H1 (cell line): ENCODE measurements around the gene MEGF11. TPM values are rescaled to one million over a fixed set of nuclear protein-coding genes. Genes with fewer than 3 reads are reported as not detected.

ENCODE experiments used
- CTCF ChIA-PET: fragments of 300-600 bp; sonication (Branson Sonifier 250); formaldehyde crosslinking; loops from one replicate; lab custom pipeline; 2021; ENCODE audit not compliant: partially characterized antibody; lab: Charles Lee
- POLR2A ChIA-PET: fragments of 300-600 bp; sonication (Branson Sonifier 250); formaldehyde crosslinking; loops from one replicate; lab custom pipeline; 2021; ENCODE audit warnings: inconsistent platforms; ENCODE audit not compliant: partially characterized antibody; lab: Charles Lee
- DNase-seq, 2 experiments: peaks; one replicate each; pipeline versions ENCODE4 v3.0.0 to v3.0.0-alpha.2; 2010 to 2022; ENCODE audit warnings: low spot score in 2 of 2, low read depth in 1 of 2, mixed read lengths in 1 of 2
- FAIRE-seq: peaks from 2 replicates; lab custom pipeline; 2011; peaks lifted over from hg19 to GRCh38; lab: Jason Lieb, UNC
- H2AFZ ChIP-seq: 2 replicates; pipeline ENCODE4 v1.8.1; 2012; ENCODE audit warnings: low read length, inconsistent platforms
- H2AK5ac ChIP-seq: 2 replicates; pipeline ENCODE4 v1.6.1; 2013; ENCODE audit warnings: low read depth, low read length
- H2BK120ac ChIP-seq: replicated peaks from 2 replicates; pipeline ENCODE3; 2013; ENCODE audit warnings: low read depth, low read length, inconsistent platforms
- H2BK12ac ChIP-seq: 2 replicates; pipeline ENCODE4 v1.6.1; 2013; ENCODE audit warnings: low read depth, low read length
- H2BK15ac ChIP-seq: 2 replicates; pipeline ENCODE4 v1.6.1; 2013; ENCODE audit warnings: low read length
- H2BK20ac ChIP-seq: 2 replicates; pipeline ENCODE4 v1.6.1; 2013; ENCODE audit warnings: low read length
- H2BK5ac ChIP-seq: 2 replicates; pipeline ENCODE4 v1.6.1; 2013; ENCODE audit warnings: low read depth, low read length
- H3K14ac ChIP-seq: 2 replicates; pipeline ENCODE4 v1.6.1; 2013; ENCODE audit warnings: inconsistent platforms; ENCODE audit not compliant: insufficient read length
- H3K18ac ChIP-seq: 2 replicates; pipeline ENCODE4 v1.6.1; 2013; ENCODE audit warnings: low read length; ENCODE audit errors: extremely low read depth
- H3K23ac ChIP-seq: 2 replicates; pipeline ENCODE4 v1.6.1; 2013; ENCODE audit warnings: inconsistent platforms; ENCODE audit not compliant: insufficient read length
- H3K23me2 ChIP-seq: 2 replicates; pipeline ENCODE4 v1.6.1; 2013; ENCODE audit warnings: low read depth, low read length
- H3K27ac ChIP-seq: 2 replicates; pipeline ENCODE4 v1.6.1; 2011; ENCODE audit warnings: low read depth, low read length, inconsistent platforms
- H3K27me3 ChIP-seq, 4 experiments: replicated peaks in 1 of 4; 1 replicate in 1 of 4; 2 replicates in 3 of 4; pipeline versions ENCODE4 v1.6.1 to v1.8.1; 2011 to 2013; ENCODE audit warnings: low read length in 3 of 4, mild to moderate bottlenecking in 3 of 4, inconsistent platforms in 2 of 4, mixed read lengths in 2 of 4, moderate library complexity in 1 of 4; ENCODE audit not compliant: control insufficient read depth in 3 of 4, insufficient read depth in 3 of 4; ENCODE audit errors: extremely low read depth in 1 of 4
- H3K36me3 ChIP-seq, 4 experiments: 2 replicates each; pipeline versions ENCODE4 v1.6.1 to v1.8.1; 2011 to 2013; ENCODE audit warnings: mild to moderate bottlenecking in 4 of 4, low read length in 3 of 4, moderate library complexity in 2 of 4, control low read depth in 1 of 4, inconsistent platforms in 1 of 4; ENCODE audit not compliant: insufficient read depth in 4 of 4, control insufficient read depth in 2 of 4
- H3K4ac ChIP-seq: replicated peaks from 2 replicates; pipeline ENCODE3; 2013; ENCODE audit warnings: low read length, low read depth, mixed read lengths, inconsistent platforms; ENCODE audit not compliant: insufficient read length
- H3K4me1 ChIP-seq, 4 experiments: replicated peaks in 1 of 4; 1 replicate in 1 of 4; 2 replicates in 3 of 4; pipeline versions ENCODE4 v1.6.1 to v1.8.1; 2011 to 2013; ENCODE audit warnings: low read length in 3 of 4, inconsistent platforms in 2 of 4, mixed read lengths in 1 of 4; ENCODE audit not compliant: insufficient read depth in 4 of 4, control insufficient read depth in 3 of 4
- H3K4me2 ChIP-seq, 2 experiments: 2 replicates each; pipeline versions ENCODE4 v1.6.1 to v1.8.1; 2011 to 2013; ENCODE audit warnings: low read depth in 2 of 2, low read length in 2 of 2, control low read depth in 1 of 2, inconsistent platforms in 1 of 2, mild to moderate bottlenecking in 1 of 2; ENCODE audit not compliant: insufficient read depth in 1 of 2
- H3K4me3 ChIP-seq, 4 experiments: fragments of 200-600, 300-600 bp in 1 of 4; sonication (generic), shearing (Covaris generic), sonication (Bioruptor Twin) in 1 of 4; 2 replicates each; pipeline versions ENCODE4 v1.5.1 to v1.8.1; 2011 to 2016; ENCODE audit warnings: low read length in 4 of 4, low read depth in 3 of 4, control low read depth in 2 of 4, inconsistent platforms in 2 of 4, mild to moderate bottlenecking in 2 of 4, mixed read lengths in 1 of 4, moderate library complexity in 1 of 4; ENCODE audit not compliant: insufficient read depth in 2 of 4; ENCODE audit errors: extremely low read depth in 1 of 4
- H3K56ac ChIP-seq: replicated peaks from 2 replicates; pipeline ENCODE3; 2013; ENCODE audit warnings: low read depth, mild to moderate bottlenecking, mixed read lengths, low read length, inconsistent platforms; ENCODE audit not compliant: insufficient read length
- H3K79me1 ChIP-seq: 2 replicates; pipeline ENCODE4 v1.6.1; 2013; ENCODE audit warnings: low read depth, low read length, control low read depth
- H3K79me2 ChIP-seq, 2 experiments: 2 replicates each; pipeline versions ENCODE4 v1.6.1 to v1.8.1; 2012 to 2013; ENCODE audit warnings: low read length in 2 of 2, mild to moderate bottlenecking in 2 of 2, inconsistent platforms in 1 of 2; ENCODE audit not compliant: insufficient read depth in 2 of 2, control insufficient read depth in 1 of 2
- H3K9ac ChIP-seq, 4 experiments: replicated peaks in 1 of 4; 1 replicate in 1 of 4; 2 replicates in 3 of 4; pipeline versions ENCODE4 v1.6.1 to v1.8.1; 2011 to 2013; ENCODE audit warnings: low read depth in 3 of 4, low read length in 3 of 4, control low read depth in 2 of 4, mild to moderate bottlenecking in 2 of 4, moderate library complexity in 2 of 4, inconsistent platforms in 1 of 4; ENCODE audit errors: extremely low read depth in 1 of 4
- H3K9me3 ChIP-seq, 2 experiments: 2 replicates each; pipeline versions ENCODE4 v1.6.1 to v1.8.1; 2012 to 2013; ENCODE audit warnings: mild to moderate bottlenecking in 2 of 2, moderate library complexity in 2 of 2, control low read depth in 1 of 2, inconsistent platforms in 1 of 2, low read depth in 1 of 2, low read length in 1 of 2, mixed read lengths in 1 of 2; ENCODE audit not compliant: insufficient read depth in 2 of 2
- H4K20me1 ChIP-seq, 2 experiments: replicated peaks in 1 of 2; 2 replicates each; pipeline versions ENCODE3 to v1.8.1; 2011 to 2013; ENCODE audit warnings: inconsistent platforms in 2 of 2, low read length in 2 of 2, mild to moderate bottlenecking in 1 of 2; ENCODE audit not compliant: insufficient read depth in 2 of 2, control insufficient read depth in 1 of 2
- H4K5ac ChIP-seq: 2 replicates; pipeline ENCODE4 v1.6.1; 2013; ENCODE audit warnings: low read length, low read depth, mixed read lengths, inconsistent platforms; ENCODE audit not compliant: insufficient read length
- H4K8ac ChIP-seq: 2 replicates; pipeline ENCODE4 v1.8.0; 2013; ENCODE audit warnings: mild to moderate bottlenecking, moderate library complexity, low read length, inconsistent platforms; ENCODE audit not compliant: insufficient read depth; ENCODE audit errors: extremely low read depth
- H4K91ac ChIP-seq: replicated peaks from 2 replicates; pipeline ENCODE3; 2013; ENCODE audit warnings: low read length, mixed read lengths, inconsistent platforms; ENCODE audit not compliant: insufficient read length
- JUN ChIP-seq: IDR thresholded peaks from 2 replicates; pipeline ENCODE4 v1.6.1; 2011; ENCODE audit warnings: low read depth, mild to moderate bottlenecking, improper control_type of control experiment, low read length
- JUND ChIP-seq: IDR thresholded peaks from 2 replicates; pipeline ENCODE4 v1.6.1; 2011; ENCODE audit warnings: mild to moderate bottlenecking, improper control_type of control experiment, low read length
- MAFK ChIP-seq: IDR thresholded peaks from 2 replicates; pipeline ENCODE4 v1.6.1; 2012; ENCODE audit warnings: low read depth, mild to moderate bottlenecking, improper control_type of control experiment, low read length
- SP2 ChIP-seq: IDR thresholded peaks from 2 replicates; pipeline ENCODE4 v1.6.1; 2012; ENCODE audit warnings: mild to moderate bottlenecking, low read length, inconsistent platforms
- TEAD4 ChIP-seq: IDR thresholded peaks from 2 replicates; pipeline ENCODE4 v1.6.1; 2012; ENCODE audit warnings: low read depth, low read length, inconsistent platforms, mixed read lengths
- WGBS, 2 experiments: shearing (Covaris generic) in 1 of 2; methylation state at CpG; one replicate each; pipeline versions ENCODE4 v1.1.6 to v1.1.7; 2013 to 2015; ENCODE audit warnings: low lambda C conversion rate in 2 of 2, mixed read lengths in 2 of 2, inconsistent platforms in 1 of 2, low coverage in 1 of 2, missing lambda C conversion rate in 1 of 2; ENCODE audit not compliant: insufficient replicate concordance in 2 of 2, insufficient coverage in 1 of 2, insufficient read length in 1 of 2; ENCODE audit errors: extremely low coverage in 1 of 2, missing lambda C conversion rate in 1 of 2; 5-methylcytosine and 5-hydroxymethylcytosine counted together
- polyA plus RNA-seq, 7 experiments: library from polyadenylated mRNA; depleted of rRNA in 3 of 7; stranded (reverse) in 5 of 7; unstranded in 2 of 7; fragments of >200 nt in 5 of 7; fragments of 200-250 nt in 2 of 7; gene quantifications; 1 replicate in 5 of 7; 2 replicates in 1 of 7; 4 replicates in 1 of 7; pipeline versions ENCODE4 v1.2.1 to v1.2.3, GENCODE V29; 2011 to 2013; ENCODE audit warnings: missing spikeins in 2 of 7, mixed read lengths in 2 of 7
- total RNA-seq: library from RNA; stranded (reverse); fragmentation: NEBNext Ultra II Directional; extraction: Animal tissue kit (Norgen Biotek cat#: 25700); gene quantifications from 2 replicates; pipeline ENCODE4 v1.2.1, GENCODE V29; 2021

Gene MEGF11
- total and polyA plus RNA-seq, 2 of the 8 experiments (the other 6 are each of a cell fraction or from before 2014, with no cell fraction given): 4.4 to 4.8 TPM

- H2BK15ac ChIP-seq: no peak overlapping the region
- no peak overlapping the region for H4K5ac ChIP-seq
- H3K4me1 ChIP-seq: peaks cover 3 to 12% (median 7%) of the 10 kb centered on the region in 4 experiments; a peak in 6 of 7 replicates
- peaks cover 2% of the 10 kb centered on the region; the same call in 1 of the 2 replicates for H3K23me2 ChIP-seq
- no peak for TF ChIP-seq JUN
- TF ChIP-seq JUND: no peak
- no peak for TF ChIP-seq SP2
- TF ChIP-seq MAFK: no peak
- no peak for TF ChIP-seq TEAD4
- H3K27ac ChIP-seq: no peak overlapping the region
- H3K56ac ChIP-seq: no peak overlapping the region
- no peak overlapping the region for H2BK120ac ChIP-seq
- WGBS, 2 experiments: 87% methylated on average over 4 of the region's 4 CpGs; no CpG with 5 or more reads in 1 of the 2 experiments
- ChIA-PET POLR2A (interaction anchor here (1.0 to 1.1 kb wide), 3 partner anchors 141 to 381 kb away, joined by 3 to 4 read pairs (median 3); no protein-coding TSS in a partner anchor), CTCF (interaction anchor here (0.6 kb wide), 1 partner anchor 282 kb away, joined by 4 read pairs; no protein-coding TSS in a partner anchor)
- H4K20me1 ChIP-seq: no peaks in the 10 kb centered on the region
- no peak overlapping the region for H3K9ac ChIP-seq
- no peaks in the 10 kb centered on the region; the same call in 1 of the 2 replicates for H3K79me1 ChIP-seq
- no peak overlapping the region for H2AK5ac ChIP-seq
- H3K36me3 ChIP-seq: no peaks in the 10 kb centered on the region
- peaks cover 0 to 4% of the 10 kb centered on the region in 2 experiments; a peak in 1 of 4 replicates for H3K79me2 ChIP-seq
- H3K9me3 ChIP-seq: no peaks in the 10 kb centered on the region
- H2BK5ac ChIP-seq: no peak overlapping the region
- no peak overlapping the region for H3K14ac ChIP-seq
- H2BK20ac ChIP-seq: no peak overlapping the region
- H3K18ac ChIP-seq: no peak overlapping the region
- no peak overlapping the region for H2AFZ ChIP-seq
- H2BK12ac ChIP-seq: no peak overlapping the region
- no peak overlapping the region for H3K4me3 ChIP-seq
- H3K4ac ChIP-seq: no peak overlapping the region
- H3K27me3 ChIP-seq: no peaks in the 10 kb centered on the region
- H4K91ac ChIP-seq: no peak overlapping the region
- H4K8ac ChIP-seq: no peak overlapping the region
- DNase-seq (no peak), FAIRE-seq (no peak)
- no peak overlapping the region for H3K4me2 ChIP-seq
- no peak overlapping the region for H3K23ac ChIP-seq
These were observed 45.3 kb upstream of the MEGF11 start for GRCh38 chr15:66298803-66299251.
